SH-SY5Y (cell line): ENCODE measurements around the gene PEAR1.

Experiments used
- GATA2 ChIP-seq: IDR thresholded peaks from 2 replicates; pipeline ENCODE4 v1.6.1; 2011; ENCODE audit warnings: mild to moderate bottlenecking, low read depth, low read length
- GATA3 ChIP-seq: IDR thresholded peaks from 2 replicates; pipeline ENCODE4 v1.6.1; 2011; ENCODE audit warnings: low read depth, mild to moderate bottlenecking, low read length, moderate library complexity

- TF ChIP-seq GATA3, result no peak
- TF ChIP-seq GATA2, result no peak
These were observed 43.3 kb downstream of the PEAR1 start for GRCh38 chr1:156936721-156937220.
